GM18505 (cell line): Measurements from ENCODE around the gene GRAMD1B.
A peak's percentile ranks its signal among the peaks of the same experiment; 100 is the strongest.

ENCODE experiments used
- ATAC-seq: cut with Tn5 transposase; IDR thresholded peaks from one replicate; pipeline ENCODE4 v1.9.1; 2021; ENCODE audit not compliant: unreplicated experiment
- POLR2A ChIP-seq: IDR thresholded peaks from 4 replicates; pipeline ENCODE4 v1.6.1; 2011; ENCODE audit warnings: borderline replicate concordance; ENCODE audit not compliant: insufficient read depth, insufficient read length; ENCODE audit errors: extremely low read depth

GRAMD1B gene

GRCh38 chr11:123624974-123625373 is 194.9 kb downstream of the GRAMD1B start:
- TF ChIP-seq POLR2A: no peak
- ATAC-seq: no peak

GRCh38 chr11:123628936-123629683 is 199.0 kb downstream of the GRAMD1B start:
- ATAC-seq: no peak
- TF ChIP-seq POLR2A: no peak

- no peak for ATAC-seq
- no peak for TF ChIP-seq POLR2A
These were observed 200.1 kb downstream of the GRAMD1B start for GRCh38 chr11:123630126-123630608.

GRCh38 chr11:123640029-123640428 is 210.0 kb downstream of the GRAMD1B start:
- TF ChIP-seq POLR2A: no peak
- no peak for ATAC-seq

- no peak for ATAC-seq
- no peak for TF ChIP-seq POLR2A
These were observed 210.8 kb downstream of the GRAMD1B start for GRCh38 chr11:123640677-123641494.

GRCh38 chr11:123641495-123641840 is 211.4 kb downstream of the GRAMD1B start:
- no peak for ATAC-seq
- no peak for TF ChIP-seq POLR2A

- no peak for ATAC-seq
- TF ChIP-seq POLR2A: no peak
These were observed 212.4 kb downstream of the GRAMD1B start for GRCh38 chr11:123642435-123642834.

GRCh38 chr11:123645286-123645975 is 215.4 kb downstream of the GRAMD1B start:
- TF ChIP-seq POLR2A: no peak
- no peak for ATAC-seq

GRCh38 chr11:123650901-123651300 is 220.8 kb downstream of the GRAMD1B start:
- no peak for ATAC-seq
- no peak for TF ChIP-seq POLR2A

GRCh38 chr11:123652599-123652998 is 222.5 kb downstream of the GRAMD1B start:
- no peak for TF ChIP-seq POLR2A
- no peak for ATAC-seq

- ATAC-seq: no peak
- no peak for TF ChIP-seq POLR2A
These were observed 223.4 kb downstream of the GRAMD1B start for GRCh38 chr11:123653483-123653826.

- no peak for TF ChIP-seq POLR2A
- ATAC-seq: peak; percentile 37
These were observed 223.9 kb downstream of the GRAMD1B start for GRCh38 chr11:123653827-123654565.

GRCh38 chr11:123654566-123655081 is 224.6 kb downstream of the GRAMD1B start, which contains the start of gene SCN3B:
TSS of gene SCN3B (minus strand) at chr11:123654624. CDS start at chr11:123653801, 823 bp downstream.
- TF ChIP-seq POLR2A: no peak
- ATAC-seq: peak; percentile 59
